Tibial nerve (tissue), 4 donors: ENCODE data around the gene COL27A1.

Source experiments
- CTCF ChIP-seq, 5 experiments: fragments of 200-600 bp in 3 of 5; fragments of 450-650 bp in 2 of 5; sonication (generic) in 3 of 5; IDR thresholded peaks; one replicate each; pipeline ENCODE4 v1.5.1; 2016 to 2019; ENCODE audit warnings: antibody characterized with exemption in 5 of 5, mild to moderate bottlenecking in 3 of 5, moderate library complexity in 2 of 5
- EP300 ChIP-seq, 2 donors: sonication (generic); formaldehyde crosslinking; IDR thresholded peaks; one replicate each; pipeline ENCODE4 v1.6.1; 2017; ENCODE audit warnings: antibody characterized with exemption in 2 of 2, mild to moderate bottlenecking in 1 of 2
- POLR2A ChIP-seq, 2 donors: fragments of 450-650 bp; IDR thresholded peaks; one replicate each; pipeline ENCODE4 v1.6.1; 2017; ENCODE audit warnings: antibody characterized with exemption in 2 of 2, mild to moderate bottlenecking in 2 of 2, moderate library complexity in 2 of 2

- TF ChIP-seq CTCF (IDR thresholded peaks at IDR 0.05) (no peak), POLR2A (IDR thresholded peaks at IDR 0.05) (no peak), EP300 (IDR thresholded peaks at IDR 0.05) (no peak)
Observed at GRCh38 chr9:114237781-114238180, 82.4 kb downstream of the COL27A1 start.
